ENCODE measurements around the gene SEZ6L.

DNA sequence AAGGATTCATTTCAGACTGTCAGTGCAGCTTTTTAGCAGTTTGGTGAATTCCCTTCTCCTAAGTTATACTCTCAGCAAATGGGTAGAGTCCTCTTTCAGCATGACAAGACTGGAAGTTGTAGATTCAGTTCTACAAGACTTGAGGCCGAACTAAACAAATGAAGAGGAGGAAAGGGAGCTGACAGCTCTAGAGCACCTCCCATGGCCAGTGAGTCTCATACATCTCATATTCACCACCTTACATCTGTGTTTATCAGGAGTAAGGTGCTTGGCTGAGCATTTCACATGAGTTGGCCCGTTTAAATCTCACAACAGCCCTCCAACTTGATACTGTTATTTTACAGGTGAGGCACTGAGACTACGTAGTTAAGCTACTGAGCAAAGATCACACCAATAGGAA, 30.4 kb downstream of the SEZ6L start:
- TF ChIP-seq, protein P1, sequence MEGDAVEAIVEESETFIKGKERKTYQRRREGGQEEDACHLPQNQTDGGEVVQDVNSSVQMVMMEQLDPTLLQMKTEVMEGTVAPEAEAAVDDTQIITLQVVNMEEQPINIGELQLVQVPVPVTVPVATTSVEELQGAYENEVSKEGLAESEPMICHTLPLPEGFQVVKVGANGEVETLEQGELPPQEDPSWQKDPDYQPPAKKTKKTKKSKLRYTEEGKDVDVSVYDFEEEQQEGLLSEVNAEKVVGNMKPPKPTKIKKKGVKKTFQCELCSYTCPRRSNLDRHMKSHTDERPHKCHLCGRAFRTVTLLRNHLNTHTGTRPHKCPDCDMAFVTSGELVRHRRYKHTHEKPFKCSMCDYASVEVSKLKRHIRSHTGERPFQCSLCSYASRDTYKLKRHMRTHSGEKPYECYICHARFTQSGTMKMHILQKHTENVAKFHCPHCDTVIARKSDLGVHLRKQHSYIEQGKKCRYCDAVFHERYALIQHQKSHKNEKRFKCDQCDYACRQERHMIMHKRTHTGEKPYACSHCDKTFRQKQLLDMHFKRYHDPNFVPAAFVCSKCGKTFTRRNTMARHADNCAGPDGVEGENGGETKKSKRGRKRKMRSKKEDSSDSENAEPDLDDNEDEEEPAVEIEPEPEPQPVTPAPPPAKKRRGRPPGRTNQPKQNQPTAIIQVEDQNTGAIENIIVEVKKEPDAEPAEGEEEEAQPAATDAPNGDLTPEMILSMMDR (IDR thresholded peaks at IDR 0.05), result no peak
- no peak for TF ChIP-seq POLR2A (IDR thresholded peaks at IDR 0.05)

All from adrenal gland (tissue), 5 donors.